HG03064 (cell line): ENCODE measurements around the gene KIAA1958.

Experiments used
- ATAC-seq: cut with Tn5 transposase; IDR thresholded peaks from one replicate; pipeline ENCODE4 v1.9.1; 2021; ENCODE audit warnings: low read depth; ENCODE audit not compliant: unreplicated experiment

KIAA1958 gene

GRCh38 chr9:112553256-112553826 is 66.7 kb downstream of the KIAA1958 start:
- ATAC-seq = no peak

- no peak for ATAC-seq
These were observed 67.9 kb downstream of the KIAA1958 start for GRCh38 chr9:112554516-112554915.

GRCh38 chr9:112555101-112555643 is 68.5 kb downstream of the KIAA1958 start:
- ATAC-seq = no peak

DNA sequence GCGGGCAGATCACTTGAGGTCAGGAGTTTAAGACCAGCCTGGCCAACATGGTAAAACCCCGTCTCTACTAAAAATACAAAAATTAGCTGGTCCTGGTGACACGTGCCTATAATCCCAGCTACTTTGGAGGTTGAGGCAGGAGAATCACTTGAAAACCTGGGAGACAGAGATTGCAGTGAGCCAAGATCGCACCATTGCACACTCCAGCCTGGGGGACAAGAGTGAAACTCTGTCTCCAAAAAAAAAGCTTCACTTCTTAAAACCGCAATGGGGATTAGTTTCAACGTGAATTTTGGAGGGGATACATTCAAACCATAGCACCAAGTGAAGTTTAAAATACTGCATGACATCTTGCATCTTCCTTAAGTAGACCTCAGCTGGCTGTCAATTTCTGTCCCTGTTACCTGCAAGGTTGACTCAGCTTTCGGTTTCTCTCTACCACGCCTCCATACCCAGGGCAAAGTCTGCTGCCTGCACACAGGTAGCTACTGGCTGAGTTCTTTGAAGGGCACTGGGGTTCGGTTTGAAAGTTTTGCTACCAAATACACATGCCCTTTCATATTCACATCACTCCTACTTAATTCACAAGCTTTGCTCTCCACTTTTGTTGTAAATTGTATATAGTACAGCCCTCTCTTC is 69.3 kb downstream of the KIAA1958 start:
- no peak for ATAC-seq

- no peak for ATAC-seq
These were observed 70.1 kb downstream of the KIAA1958 start for GRCh38 chr9:112556497-112557442.

GRCh38 chr9:112558476-112558875 is 71.8 kb downstream of the KIAA1958 start:
- no peak for ATAC-seq

- no peak for ATAC-seq
These were observed 72.4 kb downstream of the KIAA1958 start for GRCh38 chr9:112558978-112559377.

- no peak for ATAC-seq
These were observed 73.2 kb downstream of the KIAA1958 start for GRCh38 chr9:112559629-112560413.

DNA sequence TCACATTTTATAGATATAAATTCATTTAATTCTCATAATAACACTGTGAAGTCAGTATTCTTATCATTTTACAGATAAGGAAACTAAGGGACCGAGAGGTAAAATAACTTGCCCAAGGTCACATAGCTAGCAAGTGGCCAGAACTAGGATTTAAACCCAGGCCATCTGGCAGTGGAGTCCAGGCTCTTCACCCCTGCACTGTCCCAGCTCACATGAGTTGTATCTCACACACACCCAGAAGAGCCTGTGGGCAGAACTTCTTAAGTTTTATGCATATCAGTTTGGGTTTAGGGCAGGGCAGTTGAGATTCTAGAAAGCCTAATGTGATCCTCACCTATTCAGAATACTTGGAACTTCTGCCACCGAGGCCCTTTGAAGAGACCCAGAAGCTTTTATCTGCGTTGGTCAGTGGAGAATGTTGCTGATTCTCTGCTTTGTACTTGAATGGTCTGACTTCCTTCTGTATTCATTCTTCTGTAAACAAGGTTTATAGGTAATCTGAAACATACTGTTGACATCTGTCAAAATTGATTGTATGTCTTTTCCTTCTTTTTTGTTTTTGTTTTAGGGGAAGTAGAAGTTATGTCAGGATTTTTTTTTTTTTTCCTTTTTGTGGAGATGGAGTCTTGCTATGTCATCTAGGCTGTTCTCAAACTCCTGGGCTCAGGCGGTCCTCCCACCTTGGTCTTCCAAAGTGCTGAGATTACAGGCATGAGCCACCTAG is 75.8 kb downstream of the KIAA1958 start:
- ATAC-seq = no peak

DNA sequence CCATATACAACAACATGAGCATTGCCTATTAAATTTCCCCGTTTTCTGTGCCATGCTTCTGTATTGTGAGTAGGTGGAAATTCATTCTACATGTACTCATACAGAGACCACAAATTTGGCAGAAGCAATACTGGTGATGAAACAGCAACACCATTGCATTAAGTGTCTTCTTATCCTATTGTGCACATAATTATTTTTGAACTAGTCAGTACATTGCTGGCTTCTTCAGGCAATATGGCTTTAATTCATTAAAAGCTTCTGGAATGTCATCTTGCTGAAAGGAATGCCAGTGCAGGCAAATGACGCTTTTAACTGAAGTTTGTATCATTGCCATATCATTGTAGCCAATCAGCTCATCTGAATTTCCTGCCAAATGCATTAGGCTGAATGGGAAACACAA is 82.6 kb downstream of the KIAA1958 start:
- no peak for ATAC-seq

DNA sequence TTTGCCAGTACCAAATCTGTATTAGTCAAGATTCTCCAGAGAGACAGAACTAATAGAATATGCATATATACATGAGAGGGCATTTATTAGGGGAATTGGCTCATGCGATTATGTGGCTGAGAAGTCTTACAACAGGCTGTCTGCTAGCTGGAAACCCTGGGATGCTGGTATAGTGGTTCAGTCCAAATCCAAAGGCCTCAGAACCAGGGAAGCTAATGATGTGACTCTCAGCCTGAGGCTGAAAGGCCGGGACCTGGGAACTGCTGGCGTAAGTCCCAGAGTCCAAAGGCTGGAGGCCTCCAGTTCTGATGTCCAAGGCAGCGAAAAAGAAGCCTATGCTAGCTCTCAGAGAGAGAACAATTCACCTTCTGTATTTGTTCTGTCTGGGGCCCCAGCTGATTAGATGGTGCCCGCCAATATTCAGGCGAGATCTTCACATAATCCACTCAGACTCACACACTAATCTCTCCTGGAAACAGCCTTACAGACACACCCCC is 84.1 kb downstream of the KIAA1958 start:
- ATAC-seq = no peak

DNA sequence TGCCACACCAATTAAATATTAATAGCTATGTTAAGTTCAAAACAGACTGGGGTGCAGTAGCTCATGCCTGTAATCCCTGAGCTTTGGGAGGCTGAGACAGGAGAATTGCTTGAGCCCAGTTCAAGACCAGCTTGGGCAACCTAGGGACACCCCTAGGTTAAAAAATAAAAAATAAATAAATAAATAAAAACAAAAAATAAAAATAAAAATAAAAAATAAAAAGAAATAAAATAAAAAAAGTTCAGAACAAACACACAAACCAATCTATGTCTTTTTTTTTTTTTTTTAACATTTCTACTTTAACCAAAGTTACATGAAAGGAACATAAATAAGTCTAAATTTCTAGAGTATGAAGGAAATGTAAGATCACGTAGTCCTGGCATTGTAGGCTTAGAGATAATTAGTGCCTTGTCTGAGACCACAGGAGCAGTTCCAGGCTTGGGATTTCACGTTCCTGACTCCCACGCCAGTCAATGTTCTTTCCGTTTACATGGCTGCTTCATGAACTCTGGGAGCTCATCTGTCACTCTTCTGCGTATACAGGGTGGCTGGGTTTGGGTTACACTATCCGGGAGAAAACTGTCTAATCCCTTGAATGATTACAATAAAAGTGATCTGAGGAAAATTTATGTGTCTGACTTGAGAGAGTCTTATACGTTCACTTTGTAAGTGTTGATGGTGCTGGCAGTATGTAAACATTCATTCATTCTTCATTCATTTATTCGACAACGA is 85.2 kb downstream of the KIAA1958 start:
- ATAC-seq = no peak

DNA sequence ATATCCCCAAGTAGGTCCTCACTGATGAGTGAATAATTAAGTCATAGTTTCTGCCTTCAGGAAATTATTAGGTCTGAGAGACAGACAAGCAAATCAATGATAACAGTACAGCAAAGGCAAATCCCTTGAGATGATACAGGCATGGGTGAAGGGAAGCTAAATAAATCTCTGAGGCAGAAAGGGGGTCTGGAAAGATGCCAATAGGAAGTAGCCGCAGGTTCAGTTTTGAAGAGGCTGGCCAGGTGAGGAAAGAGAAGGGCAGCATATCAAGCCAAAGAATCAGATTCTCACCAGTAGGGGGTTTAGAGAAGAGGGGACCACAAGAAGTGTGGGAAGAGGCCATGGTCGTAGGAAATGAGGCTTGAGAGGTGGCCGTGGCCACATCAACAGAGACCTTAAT is 85.8 kb downstream of the KIAA1958 start:
- no peak for ATAC-seq

- no peak for ATAC-seq
These were observed 87.4 kb downstream of the KIAA1958 start for GRCh38 chr9:112574008-112574407.

GRCh38 chr9:112575107-112575506 is 88.5 kb downstream of the KIAA1958 start:
- no peak for ATAC-seq

DNA sequence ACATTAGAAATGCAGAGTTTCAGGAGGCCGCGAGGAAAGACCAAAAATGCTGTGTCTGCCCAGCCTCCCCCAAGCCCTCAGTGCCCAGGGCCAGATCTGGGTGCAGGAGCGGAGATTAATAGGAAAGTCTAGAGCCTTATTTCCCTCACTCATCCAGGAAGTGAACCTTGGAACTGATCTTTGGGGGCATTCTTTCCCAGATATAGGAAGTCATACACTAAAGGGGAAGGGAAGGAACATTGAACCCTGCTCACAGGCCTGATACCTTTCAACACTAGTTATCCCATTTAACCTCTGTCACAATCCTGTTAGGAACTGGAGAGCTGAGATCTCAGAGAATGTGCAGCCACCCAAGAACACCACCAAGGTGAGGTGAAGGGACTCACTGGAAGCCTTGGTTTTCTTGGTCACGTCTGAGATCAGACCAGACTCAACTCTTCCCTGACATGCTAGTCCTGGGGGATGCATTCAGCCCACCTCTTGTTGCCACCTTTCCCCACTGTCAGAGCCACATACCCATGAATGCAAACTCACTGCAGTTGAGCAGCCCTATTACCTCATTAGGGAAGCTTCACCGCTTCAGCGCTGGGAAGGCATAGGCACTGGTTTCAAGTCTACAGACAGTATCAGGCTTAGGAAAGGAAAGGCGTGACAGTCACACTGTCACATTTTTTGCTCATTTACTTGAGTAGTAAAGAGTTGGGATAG is 95.0 kb downstream of the KIAA1958 start:
- ATAC-seq = no peak

GRCh38 chr9:112582371-112583262 is 96.0 kb downstream of the KIAA1958 start:
- no peak for ATAC-seq
